SW 1271 (cell line): ENCODE results near the gene HDDC2.

Source experiments
- DNase-seq, 2 experiments: peaks; one replicate each; lab custom pipeline; 2025; lab: John Stamatoyannopoulos, UW

The HDDC2 gene

DNA sequence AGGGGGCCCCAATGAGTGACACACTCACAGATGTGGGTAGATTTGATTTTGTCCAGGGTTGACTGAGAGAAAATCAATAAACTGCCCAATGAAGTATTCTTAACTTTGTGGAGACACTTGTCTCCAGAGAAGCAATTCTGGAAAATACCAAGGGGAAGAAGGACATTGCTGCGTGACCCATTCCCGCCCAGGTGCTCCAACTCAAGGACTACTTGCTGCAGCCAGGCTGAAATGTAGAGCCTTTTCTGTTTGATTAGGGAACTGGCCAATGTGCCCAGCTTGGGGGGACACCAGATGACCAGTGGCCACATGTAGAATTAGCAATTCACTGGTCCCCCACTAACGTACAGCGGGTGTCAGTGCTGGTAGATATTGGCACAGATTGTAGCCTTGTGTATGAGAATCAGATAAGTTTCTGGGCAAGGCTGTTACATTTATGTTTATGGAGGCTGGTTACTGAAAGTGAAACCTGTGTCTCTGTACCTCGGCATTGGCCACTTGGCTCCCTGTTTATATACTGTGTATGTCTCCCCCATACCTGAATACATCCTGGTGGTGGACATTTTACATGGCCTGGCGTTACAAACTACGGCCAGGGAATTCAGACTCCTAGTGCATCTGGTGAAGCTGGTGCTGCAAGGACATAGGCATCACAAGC, 32.3 kb downstream of the HDDC2 start:
- DNase-seq: no peak

DNA sequence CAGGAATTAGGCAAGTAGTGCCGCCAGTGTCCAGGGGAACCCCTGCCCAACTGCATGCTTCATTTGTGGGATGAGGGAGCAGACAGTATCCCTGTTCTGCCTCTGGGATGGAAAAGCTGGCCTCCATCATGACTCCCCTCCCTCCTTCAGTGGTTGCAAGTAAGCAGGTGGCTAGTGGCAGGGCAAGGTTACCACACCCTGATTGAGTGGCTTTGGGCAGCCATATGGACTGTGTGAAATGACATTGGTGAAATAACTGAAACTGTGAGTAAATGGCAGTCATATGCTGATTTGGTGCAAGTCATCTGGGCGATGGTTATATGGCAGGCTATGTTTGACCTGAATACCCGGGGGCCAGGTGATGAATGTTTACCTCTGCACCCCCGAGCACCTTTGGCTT, 33.0 kb downstream of the HDDC2 start:
- DNase-seq: no peak

DNA sequence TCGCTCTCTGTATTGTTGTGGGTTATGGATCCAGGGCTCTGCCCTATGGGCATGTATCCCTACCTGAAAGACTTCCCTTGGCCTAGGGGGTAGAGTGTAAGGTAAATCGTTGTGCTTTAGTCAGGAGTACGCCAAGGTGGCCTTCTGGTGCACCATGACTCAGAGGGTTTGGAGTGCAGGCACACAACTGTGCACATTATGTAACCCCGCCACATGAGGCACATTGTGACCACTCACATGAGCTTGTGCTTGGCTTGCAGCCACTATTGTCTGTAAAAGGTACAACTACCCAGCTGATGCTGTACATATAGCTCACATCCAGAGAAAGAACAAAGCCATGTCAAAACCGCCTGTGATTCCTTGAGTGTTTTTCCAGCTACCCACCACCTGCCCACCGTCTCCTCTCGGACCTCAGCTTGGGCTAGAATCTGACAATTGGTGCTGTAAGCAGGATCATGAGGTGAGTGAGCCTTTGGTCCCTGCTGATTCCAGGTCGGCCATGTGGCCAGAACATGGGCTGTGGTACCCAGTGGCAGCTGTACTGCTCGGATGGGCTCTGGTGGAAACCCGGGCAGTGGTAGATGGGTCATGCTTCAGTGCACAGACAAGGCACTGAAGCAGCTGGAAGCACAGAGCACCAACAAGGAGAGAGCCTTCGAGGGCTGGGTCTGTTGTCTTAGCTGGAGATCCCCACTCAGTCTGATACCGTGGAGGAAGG, 33.8 kb downstream of the HDDC2 start:
- no peak for DNase-seq

DNA sequence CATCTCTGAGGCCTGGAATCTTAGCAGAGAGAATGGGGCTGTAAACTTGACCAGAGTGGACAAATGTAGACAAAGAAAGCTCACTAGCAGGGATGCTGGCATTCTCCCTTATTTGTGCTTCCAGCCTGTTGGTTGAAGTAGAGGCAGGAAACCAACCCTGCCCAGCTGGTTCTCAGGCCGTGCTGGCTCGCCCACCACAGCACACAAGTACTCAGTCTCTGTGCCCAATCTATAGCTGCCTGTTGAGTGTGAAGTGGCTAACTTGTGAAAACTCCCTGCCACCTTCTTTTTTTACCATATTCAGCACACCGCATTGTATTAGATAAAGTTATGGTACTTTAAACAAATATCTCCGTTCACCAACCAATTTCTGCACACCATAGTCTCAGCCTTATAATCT, 37.3 kb downstream of the HDDC2 start:
- no peak for DNase-seq

DNA sequence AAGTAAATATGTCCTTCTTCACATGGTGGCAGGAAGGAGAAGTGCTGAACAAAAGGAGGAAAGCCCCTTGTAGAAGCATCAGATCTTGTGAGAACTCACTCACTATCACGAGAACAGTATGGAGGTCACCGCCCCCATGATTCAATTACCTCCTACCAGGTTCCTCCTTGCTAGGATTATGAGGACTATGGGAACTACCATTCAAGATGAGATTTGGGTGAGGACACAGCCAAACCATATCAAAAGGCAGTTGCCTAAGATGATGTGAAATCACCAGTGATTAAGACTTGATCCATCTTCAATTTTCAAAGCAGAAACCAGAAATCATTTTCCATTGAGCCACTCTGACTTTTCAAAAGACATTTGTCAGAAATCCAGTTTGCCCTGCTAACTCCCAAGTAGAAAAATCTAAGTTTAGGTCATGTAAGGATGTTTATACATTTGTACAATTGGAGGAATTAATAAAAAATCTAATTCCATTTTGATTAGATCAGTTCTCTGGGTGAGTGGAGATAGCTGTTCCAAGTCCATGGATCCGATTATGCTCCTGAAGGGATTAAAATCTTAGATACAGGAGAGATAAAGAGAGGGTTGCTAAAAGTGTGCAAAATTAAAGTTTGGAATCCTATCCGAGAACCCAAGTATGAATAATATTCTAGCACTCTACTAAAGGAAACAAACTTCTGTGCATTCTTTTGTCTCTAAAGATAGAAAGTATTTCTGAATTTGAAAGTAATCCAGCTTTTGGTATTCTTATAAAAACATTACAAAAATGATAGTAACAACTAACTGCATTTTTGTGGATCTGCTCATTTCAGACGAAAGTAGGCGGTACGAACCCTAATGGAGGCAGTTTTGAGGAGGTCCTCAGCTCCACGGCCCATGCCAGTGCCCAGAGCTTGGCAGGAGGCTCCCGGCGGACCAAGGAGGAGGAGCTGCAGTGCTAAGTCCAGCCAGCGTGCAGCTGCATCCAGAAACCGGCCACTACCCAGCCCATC, 39.5 kb downstream of the HDDC2 start:
- DNase-seq: no peak

DNA sequence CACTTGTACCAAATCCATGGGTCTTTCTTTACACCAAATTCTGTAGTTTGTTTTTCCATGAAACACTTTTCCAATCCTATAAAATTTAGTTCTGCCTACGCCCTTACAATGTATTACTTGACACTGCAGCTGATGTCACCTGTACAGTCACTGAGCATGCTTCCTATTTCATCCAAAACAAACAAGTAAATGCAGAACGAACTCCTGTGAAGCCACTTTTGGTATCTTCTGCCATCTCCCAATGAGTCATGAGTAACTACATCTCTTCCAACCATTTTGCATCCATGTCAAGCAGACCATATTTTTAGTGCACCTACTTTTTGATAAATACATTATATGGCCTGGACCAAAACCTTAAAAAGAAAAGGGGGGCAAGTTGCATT, 42.4 kb downstream of the HDDC2 start:
- no peak for DNase-seq

DNA sequence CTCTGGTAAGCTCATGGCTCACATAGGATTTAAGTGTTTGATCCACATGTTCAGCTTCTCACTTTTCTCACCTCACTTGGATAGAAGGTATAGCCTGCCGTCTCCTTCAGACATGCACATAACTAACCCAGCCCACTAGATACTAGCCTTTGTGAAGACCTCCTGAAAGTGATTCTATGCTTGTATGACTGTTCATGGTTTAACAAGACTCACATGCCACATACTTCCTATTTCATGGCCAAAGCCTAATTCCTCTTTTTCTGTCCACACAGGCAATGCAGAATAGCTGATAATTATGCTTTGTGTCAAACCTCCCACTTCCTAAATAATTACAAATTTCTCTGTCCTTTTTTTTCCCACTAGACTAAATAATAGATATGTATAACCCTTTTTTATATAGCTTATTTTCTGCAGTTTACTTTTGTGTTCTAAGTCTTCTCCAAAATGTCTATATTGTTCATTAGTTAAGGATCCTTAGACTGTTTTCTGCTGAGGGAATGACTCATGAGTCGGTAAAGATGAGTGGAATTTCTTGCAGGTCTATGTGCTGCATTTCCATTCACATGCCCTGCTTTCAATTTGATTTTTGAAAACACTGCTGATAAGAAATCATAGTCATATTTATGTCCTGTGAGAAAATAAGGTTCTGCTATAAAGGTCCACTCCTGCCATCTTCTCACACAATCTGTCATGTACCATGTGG, 43.0 kb downstream of the HDDC2 start:
- no peak for DNase-seq

DNA sequence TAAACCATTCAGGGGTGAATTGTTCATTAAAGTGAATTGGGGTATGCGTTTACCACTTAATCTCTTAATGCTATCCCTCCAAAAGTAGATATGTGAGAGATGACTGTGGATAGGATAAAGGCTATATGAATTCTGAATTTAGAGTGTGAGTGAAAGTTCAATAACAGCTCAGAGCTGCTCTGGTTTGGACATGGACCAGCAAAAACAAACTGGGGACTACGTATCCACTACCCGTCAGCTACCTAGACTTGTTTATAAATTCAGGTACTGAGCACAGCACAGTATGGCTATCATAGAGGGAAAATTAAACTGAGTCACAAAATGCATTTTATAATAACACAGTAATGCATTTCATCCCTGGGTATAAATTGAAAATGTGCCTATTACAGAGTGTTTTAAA, 44.4 kb downstream of the HDDC2 start:
- DNase-seq: no peak

DNA sequence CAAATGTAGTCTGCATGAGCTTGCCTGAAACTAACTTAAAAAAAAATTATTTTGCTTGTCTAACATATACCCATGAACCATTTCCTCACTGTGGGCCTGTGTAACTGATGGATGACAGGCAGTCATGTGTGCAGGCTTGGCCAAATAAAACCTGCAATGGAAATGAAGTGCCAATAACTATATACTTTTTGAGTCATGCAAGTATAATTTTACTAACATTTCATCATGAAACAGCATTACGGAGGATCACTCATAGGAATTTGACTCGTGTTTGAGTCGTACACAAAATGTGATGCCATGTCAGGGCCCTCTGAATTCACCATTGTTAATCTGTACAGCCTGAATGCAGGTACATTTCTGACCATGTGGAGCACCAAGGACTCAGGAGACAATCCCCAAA, 46.6 kb downstream of the HDDC2 start:
- no peak for DNase-seq

DNA sequence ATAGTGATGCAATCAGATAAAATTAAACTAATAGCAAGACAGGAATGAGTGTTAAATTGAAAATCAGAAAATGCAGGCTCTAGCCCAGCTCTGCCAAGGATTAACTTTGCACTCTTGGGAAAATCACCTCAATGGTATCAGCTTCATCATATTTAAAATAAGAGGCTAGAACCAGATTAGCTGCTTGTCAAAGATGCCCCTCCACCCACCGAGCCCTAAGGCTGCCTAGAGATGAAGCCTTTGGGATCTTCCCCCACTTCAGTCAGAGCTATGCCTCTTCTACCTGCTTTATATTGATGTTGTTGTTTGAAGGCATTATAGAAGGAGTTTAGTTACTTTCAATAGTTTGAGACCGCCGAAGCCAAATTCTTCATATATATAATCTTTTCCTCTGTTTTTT, 47.4 kb downstream of the HDDC2 start:
- no peak for DNase-seq

DNA sequence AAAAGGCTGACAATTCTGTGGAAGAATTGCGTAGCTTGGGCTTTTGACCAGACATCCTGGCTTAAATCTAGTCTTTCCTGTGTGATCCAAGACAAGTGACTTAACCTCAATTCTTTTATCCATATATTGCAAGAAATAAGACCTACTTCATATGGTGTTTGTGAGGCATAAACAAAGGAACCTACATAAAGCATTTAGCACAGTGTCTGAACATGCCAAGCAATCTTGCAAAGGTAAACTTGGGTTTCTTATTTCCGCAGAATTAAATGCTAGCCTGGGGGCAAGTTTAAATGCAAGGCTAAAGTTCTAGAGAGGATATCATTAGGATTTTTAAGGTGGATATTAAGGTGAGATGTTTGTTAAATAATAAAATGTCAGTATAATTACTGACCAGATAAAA, 47.9 kb downstream of the HDDC2 start:
- no peak for DNase-seq

DNA sequence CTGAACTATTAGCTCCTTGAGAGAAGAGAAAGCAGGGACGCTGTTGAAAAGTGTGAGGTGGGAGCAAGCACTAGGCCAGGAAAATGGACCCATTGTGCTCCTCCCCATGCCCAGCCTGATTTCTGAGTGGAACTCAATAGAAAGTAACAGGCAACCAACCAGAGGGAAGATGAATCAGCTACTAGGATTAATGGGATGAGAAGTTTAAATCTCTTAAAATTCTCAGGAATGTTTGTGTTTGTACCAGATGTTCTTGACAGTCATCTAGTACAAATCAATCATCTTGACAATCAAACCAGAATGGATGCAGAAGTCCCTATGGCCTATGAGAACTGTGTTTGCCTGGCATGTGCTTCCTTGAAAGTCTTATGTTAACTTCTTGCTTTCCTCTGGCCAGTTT, 48.9 kb downstream of the HDDC2 start:
- no peak for DNase-seq

DNA sequence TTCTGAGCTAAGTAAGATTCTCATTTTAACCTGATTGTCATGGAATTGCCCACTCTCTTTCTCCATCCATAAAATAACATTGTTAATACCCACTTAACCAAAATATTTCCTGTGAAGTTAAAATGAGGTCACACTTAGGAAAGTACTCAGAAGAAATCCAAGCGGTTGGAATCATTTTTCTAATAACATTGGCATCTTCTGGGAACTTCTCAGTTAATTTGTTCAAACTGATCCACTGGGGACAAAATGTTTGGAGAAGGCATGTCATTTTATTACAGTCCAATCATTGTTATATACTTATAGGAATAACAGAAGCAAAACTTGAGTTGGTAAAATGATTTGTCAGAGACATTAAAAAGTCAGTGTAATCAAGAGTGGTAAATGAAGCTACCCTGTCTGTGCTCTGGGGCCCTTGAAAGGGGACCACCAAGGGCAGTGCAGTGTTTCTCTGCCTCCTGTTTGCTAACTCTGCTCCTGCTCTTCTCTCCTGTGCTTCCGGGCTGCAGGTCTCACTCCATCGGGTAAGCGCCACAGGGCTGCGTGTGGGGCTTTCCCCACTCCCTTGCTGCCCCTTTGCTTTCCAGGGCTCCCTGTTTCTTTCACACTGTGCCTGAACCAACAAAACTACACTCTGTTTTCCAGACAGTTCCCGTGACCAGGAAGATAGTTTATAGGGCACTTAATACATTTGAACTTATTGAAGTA, 50.1 kb downstream of the HDDC2 start:
- no peak for DNase-seq

DNA sequence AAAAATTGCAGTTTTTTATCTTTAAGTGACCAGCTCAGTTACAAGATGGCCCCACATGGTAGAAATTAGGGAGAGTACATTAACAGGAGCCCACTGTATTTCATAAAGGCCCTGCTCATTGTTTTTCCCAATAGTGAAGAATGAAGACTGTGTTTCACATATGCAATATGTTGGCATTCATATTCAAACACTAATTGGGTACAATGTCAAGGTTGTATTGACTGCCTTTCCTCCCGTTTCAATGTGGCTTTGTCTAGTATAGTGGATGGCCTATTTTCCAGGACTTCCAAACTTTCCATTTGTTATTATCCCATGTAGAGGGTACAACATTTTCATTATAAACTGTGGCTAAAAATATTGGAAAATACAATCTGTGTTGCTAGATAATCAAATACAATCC, 51.3 kb downstream of the HDDC2 start:
- DNase-seq: no peak

DNA sequence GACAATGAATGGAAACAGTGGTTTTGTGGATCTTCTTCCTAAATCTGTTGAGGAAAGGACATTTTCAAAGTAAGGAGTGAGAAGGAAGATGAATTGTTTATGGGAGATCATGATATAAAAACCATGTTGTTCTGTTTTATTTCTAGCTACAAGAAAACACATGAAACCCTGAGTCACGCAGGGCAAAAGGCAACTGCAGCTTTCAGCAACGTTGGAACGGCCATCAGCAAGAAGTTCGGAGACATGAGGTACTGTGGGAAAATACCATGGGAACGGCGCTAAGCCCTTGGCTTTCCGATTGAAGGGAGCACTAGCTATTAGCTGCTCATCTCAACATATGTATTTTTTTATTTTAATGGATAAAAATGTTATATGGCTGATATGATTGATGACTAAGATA, 53.6 kb downstream of the HDDC2 start:
- DNase-seq: no peak

DNA sequence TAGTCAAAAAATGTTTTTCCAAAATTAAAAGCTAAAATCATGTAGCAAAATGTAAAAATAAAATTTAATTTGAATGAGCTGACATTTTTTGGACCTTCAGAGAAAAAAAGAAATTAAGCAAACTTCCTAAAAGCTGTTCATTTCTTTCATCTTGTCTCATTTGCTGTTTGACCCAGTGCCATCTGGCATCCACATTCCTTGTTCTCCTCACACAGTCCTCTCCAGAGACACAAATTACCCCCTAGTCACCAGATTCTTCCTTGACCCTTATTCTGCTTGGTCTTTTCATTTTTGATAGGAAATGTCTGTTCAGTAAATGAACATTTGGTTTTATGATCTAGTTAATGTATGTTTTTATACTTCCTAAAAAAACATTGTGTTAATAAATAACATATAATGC, 55.2 kb downstream of the HDDC2 start:
- DNase-seq: no peak

DNA sequence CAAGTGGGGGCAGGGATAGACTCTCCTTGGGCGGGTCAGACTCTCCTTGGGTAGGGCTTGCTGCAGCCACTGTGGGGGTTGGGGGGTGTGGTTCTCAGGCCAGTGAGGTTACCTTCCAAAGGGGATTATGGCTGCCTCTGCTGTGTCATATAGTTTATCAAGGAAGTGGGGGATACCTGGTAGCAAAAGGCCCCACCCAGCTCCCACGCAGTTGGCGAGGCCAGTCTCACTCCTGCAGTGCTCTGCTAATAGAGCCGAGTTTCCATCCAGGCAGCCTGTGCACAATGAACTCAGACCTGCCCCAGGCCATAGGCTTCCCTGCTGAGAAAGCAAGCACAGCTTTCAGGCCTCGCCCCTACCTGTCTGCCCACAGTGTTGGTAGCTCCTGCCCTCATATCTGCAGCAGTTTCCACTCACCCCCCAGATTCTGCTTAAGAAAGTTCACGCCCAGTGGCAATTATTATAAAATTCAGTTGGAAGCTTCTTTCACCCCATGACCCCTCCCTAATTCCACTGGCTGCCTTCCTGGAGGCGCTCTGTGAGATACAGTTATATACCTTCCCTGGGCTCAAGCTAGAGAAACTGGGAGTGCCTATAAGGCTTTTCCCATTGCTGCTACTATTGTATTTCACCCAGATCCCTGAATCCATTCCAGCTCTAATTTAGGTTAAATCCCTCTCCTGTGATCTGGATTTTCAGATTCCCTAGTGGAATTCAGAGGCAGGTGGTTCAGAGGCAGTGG, 56.1 kb downstream of the HDDC2 start:
- no peak for DNase-seq

DNA sequence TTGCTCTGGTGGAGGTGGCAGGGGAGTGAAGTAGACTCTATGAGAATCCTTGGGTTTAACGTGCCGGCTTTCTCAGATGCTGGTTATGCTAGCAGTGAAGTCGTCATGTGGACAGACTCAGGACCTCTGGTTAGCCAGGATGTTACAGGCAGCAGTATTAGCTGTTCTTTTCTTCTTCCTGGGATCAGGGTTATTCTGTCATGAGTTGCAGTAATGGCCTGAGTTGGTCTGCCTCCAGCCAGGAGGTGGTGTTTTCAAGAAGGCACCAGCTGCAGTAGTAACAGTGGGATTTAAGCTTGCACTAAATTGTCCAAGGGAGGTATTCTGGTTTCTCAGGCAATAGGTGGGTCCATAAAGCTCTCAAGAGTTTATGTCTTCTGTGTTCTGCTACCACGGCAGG, 56.7 kb downstream of the HDDC2 start:
- DNase-seq: no peak

DNA sequence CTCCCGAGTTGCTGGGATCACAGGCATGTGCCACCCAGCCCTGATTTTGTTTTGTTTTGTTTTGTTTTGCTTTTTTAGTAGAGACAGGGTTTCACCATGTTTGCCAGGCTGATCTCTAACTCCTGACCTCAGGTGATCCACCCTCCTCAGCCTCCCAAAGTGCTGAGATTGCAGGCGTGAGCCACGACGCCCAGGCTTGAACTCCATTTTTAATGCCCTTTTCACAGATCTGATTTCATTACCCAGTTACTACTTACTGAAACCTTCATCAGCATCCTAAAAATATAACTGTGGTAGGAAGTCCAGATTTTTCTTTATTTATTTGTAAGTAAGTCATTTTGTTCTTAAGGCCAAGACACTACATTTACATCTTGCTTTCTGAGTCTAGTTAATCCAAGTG, 64.0 kb downstream of the HDDC2 start:
- no peak for DNase-seq

DNA sequence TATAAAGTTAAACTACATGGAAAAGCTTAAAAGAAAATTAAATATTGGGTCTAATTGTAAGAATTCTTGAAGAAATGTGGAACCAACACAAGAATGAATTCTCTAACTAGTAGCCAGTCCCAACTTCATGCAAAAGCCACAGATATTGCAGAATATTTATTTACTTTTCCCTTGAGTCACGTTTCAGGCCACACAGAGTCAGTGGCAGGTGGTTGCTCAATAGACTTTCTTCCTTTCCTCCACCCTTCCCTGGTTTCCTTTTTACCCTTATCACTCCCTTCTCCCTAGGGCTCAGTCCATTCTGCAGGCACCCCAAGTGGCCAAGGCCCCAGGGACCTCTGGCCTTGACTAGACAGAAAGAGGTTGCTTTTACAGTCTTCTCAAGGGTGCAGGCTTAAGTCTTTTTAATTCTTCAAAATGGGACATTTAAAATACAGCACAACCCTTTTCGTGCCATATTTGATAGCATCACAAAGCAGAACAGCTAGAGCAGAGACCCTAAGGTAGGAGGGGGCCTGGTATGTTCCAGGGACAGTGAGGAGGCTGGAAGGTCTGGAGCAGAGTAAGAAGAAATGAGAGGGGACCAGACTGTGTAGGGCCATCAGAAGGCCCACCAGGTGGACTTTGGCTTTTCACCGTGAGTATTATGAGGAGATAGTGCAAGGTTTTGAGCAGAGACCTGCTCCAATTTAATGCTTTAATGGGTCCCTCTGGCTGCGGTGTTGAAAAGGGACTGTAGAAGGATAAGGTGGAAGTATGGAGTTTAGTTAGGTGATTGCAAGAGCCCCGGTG, 65.0 kb downstream of the HDDC2 start:
- DNase-seq: no peak
